HG03159 (cell line): Measurements from ENCODE around the gene OR4D11.
"Not testable (repeated sequence)": the region's sequence is repeated elsewhere in the genome, so short reads cannot be mapped to it uniquely, and the experiment has no call there.

Experiments used
- ATAC-seq: cut with Tn5 transposase; IDR thresholded peaks from one replicate; pipeline ENCODE4 v1.9.1; 2021; ENCODE audit warnings: mild to moderate bottlenecking, moderate library complexity; ENCODE audit not compliant: unreplicated experiment

The OR4D11 gene

GRCh38 chr11:59547605-59548308 is 44.4 kb downstream of the OR4D11 start:
- not testable (repeated sequence) for ATAC-seq

- no peak for ATAC-seq
These were observed 44.9 kb downstream of the OR4D11 start for GRCh38 chr11:59548309-59548656.

DNA sequence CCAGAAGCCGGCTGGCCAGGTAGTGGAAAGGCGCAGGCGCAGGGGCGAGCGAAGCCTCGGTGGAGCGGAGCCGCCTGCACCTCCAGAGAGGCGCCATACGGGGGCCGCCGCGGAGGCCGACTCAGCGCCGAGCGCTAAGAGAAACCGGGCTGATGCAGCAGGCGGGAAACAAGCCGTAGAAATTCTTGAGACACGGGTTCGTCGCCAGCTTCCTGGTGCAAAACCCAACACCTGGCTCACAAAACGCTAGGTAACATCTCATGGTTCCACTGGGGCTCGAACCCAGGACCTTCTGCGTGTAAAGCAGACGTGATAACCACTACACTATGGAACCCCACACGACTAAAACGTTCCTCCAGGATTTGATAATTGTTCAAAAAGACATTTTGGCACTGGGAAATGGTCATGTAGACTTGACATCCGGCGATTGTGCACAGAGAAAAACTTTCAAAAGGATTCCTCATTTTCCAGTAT is 47.0 kb downstream of the OR4D11 start:
- ATAC-seq = peak; percentile 90

GRCh38 chr11:59550842-59551658 is 47.7 kb downstream of the OR4D11 start:
- peak; percentile 36 for ATAC-seq

DNA sequence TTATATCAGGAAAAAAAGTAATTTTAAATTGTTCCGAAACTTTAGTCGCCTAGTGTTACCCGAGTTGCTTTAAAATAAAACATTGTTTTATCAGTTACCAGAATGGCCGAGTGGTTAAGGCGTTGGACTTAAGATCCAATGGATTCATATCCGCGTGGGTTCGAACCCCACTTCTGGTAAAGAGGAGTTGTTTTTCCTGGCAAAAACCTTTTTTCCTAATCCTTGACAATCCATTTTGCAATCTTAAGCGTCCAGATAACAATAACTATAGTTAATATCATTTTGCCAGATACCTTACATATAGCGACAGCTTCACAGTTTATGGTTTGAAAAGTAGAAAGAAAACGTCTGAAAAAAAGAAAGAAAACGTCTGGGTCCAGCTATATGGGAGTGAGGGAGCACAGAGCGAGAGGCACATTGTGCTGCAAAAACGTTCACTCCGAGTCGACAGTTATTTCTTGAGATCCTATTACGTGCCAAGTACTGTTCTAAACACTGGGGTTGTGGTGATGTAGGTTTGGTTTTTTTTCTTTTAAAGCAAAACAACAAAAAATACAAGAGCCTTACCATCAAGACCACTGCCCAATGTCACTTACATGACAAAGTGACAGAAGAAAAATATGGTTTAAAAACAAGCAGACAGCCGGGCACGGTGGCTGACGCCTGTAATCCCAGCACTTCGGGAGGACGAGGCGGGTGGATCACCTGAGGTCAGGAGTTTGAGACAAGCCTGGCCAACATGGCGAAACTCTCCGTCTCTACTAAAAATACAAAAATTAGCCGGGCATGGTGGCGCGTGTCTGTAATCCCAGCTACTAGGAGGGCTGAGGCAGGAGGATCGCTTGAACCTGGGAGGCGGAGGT is 48.5 kb downstream of the OR4D11 start:
- ATAC-seq = no peak

DNA sequence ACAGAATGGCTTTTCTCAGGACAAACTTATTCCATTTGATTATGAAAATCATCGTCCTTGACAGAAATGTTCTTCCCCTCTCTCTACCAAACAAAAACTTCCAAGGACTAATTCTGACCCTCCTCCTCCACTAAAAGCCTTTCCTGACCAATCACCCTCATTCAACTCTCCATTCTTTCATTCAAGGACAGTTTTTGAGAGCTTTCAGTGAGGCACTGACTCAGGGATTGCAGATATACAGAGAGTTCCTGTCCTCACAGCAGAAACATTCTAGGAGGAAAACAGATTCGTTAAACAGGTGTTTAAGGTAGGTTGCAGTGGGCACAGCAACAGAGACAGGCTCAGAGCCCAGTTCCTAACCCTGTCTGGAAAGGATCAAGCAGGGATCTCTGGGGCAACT is 49.5 kb downstream of the OR4D11 start:
- no peak for ATAC-seq

- no peak for ATAC-seq
These were observed 49.9 kb downstream of the OR4D11 start for GRCh38 chr11:59553323-59553722.
